Measurements from ENCODE around the gene SLC35F3.

GRCh38 chr1:234235434-234235881, 331.0 kb downstream of the SLC35F3 start:
- TF ChIP-seq, protein P1, sequence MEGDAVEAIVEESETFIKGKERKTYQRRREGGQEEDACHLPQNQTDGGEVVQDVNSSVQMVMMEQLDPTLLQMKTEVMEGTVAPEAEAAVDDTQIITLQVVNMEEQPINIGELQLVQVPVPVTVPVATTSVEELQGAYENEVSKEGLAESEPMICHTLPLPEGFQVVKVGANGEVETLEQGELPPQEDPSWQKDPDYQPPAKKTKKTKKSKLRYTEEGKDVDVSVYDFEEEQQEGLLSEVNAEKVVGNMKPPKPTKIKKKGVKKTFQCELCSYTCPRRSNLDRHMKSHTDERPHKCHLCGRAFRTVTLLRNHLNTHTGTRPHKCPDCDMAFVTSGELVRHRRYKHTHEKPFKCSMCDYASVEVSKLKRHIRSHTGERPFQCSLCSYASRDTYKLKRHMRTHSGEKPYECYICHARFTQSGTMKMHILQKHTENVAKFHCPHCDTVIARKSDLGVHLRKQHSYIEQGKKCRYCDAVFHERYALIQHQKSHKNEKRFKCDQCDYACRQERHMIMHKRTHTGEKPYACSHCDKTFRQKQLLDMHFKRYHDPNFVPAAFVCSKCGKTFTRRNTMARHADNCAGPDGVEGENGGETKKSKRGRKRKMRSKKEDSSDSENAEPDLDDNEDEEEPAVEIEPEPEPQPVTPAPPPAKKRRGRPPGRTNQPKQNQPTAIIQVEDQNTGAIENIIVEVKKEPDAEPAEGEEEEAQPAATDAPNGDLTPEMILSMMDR (IDR thresholded peaks at IDR 0.05; ENCODE audit: low read depth, low read length, poor library complexity, severe bottlenecking), result no peak
- TF ChIP-seq EZH2phosphoT487 (IDR thresholded peaks at IDR 0.05; ENCODE audit: borderline replicate concordance, low read length), result no peak
